Middle frontal gyrus (tissue), 1 donor: ENCODE data around the gene RPL19.

Experiments
- DNase-seq: peaks from one replicate; pipeline ENCODE4 v3.0.0-alpha.2; 2015; ENCODE audit warnings: low spot score; ENCODE audit errors: extremely low spot score

Gene RPL19

GRCh38 chr17:39223907-39224777, 24.1 kb downstream of the RPL19 start:
- DNase-seq, result no peak

GRCh38 chr17:39224778-39225307, 24.8 kb downstream of the RPL19 start:
- DNase-seq, result no peak

- no peak for DNase-seq
These were observed 25.4 kb downstream of the RPL19 start, which contains the start of gene STAC2 for GRCh38 chr17:39225308-39225958. TSS of gene STAC2 (minus strand) at chr17:39225945. CDS start at chr17:39225502, 443 bp downstream.

DNA sequence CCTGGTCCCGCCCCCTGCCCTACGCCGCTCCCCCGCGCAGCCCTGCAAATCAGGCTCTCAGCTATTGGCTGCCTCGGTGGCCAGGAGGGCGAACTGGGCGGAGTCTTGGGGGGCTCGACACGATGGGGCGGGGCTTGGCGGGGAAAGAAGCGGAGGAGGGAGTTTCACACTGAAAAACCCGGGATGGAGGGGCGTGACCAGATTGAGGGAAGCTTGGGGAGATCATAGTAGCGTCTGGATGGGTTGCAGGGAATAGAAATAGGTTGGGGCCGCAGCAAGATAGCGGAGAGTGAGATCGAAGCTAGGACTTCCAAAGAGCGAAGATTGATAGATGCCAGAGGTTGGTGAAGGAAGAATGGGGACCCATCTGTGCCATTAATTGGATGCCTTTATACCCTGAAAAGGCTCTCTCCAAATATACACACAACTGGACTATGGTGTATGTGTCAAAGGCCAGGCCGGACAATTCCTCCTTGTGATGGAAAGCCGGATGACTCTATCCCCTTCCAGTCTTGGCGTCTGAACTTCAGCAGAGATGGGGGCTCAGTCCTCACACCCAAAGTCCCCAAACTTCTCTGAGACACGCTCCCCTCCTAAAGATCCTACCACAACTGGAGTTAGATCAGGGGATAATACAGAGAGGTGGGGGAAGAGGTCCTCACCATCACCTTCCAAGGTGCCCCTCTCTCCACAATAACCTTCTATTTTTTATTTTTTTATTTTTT, 26.0 kb downstream of the RPL19 start:
- no peak for DNase-seq

GRCh38 chr17:39227364-39227919, 27.4 kb downstream of the RPL19 start:
- DNase-seq, result no peak

- DNase-seq, result no peak
These were observed 29.3 kb downstream of the RPL19 start for GRCh38 chr17:39229274-39229913.

DNA sequence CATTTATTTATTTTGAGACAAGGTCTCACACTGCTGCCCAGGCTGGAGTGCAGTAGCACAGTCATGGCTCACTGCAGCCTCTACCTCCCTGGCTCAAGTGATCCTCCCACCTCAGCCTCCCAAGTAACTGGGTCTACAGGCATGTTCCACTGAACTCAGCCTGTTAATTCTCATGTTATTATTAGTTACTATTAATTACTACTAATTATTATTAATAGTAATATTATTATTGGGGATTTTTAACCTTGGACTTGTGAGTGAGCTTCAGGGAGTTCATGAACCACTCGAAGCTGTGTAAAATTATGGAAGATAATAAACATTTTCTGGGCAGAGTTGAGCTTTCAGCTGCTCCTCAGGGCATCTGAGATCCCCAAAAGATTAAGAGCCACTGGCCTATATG, 30.3 kb downstream of the RPL19 start:
- DNase-seq, result no peak

DNA sequence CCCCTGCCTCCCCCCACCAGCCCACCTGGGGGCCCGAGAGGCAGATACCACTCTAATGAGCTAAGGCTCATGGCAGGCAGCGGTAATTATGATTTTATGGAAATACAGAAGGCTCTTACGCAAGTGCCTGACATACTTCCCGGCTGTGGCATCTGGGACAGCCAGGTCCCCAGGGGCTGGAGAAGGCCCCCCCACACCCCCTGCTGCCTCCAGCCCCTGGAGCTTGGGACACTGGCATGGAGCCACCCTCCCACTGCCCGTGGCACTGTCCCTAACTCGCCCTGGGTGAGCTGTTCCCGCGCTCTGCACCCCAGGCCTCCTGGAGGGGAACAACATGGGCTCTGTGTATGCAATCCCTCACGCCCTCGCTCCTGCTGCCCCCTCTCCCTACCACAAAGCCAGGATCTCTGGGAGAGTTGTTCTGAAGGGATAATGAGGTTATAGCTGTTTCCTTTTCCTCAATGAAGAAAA, 31.0 kb downstream of the RPL19 start:
- no peak for DNase-seq

DNA sequence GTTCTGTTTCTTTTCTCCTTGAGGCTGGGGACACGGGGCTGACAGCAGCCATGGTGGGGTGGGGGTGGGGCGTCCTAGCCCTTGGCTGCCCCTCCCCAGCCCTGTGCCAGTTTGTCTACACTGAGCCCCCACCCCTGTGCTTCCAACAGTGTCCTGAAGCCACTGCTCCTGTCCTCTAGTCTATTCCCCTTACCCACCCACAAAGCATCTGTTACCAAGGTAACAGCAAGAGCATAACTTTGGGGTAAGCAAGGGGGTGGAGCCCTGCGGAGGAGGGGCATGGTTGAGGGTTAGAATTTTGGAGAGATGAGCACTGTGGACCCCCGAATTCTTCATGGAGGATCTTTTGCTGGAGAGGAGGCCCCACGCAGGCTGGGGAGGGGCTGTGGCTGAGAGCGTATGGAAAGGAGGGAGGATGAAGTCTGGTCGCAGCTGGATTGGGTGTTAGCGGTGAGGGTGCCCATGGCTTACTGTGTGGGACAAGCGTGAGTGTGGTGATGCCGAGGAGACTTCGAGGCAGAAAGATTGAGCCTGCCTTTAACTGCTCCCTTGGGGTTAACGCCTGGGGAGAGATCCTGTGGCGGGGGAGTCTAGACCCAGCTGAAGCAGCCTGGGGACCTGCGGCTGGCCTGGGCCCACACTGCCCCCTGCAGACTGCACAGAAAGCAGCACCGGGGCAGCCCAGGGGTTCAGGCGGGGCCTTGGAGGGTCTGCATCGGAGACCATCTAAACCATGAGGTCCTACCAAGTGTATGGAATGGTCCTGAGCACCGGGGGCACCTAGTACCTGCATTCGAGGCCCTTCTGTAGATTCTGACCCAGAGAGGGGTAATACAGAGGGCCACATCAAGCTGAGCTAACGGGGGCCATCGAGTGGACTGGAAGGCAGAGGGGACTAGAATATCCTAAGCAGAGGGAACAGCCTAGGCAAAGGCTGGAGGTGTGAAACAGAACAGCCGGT, 31.8 kb downstream of the RPL19 start:
- DNase-seq, result no peak

DNA sequence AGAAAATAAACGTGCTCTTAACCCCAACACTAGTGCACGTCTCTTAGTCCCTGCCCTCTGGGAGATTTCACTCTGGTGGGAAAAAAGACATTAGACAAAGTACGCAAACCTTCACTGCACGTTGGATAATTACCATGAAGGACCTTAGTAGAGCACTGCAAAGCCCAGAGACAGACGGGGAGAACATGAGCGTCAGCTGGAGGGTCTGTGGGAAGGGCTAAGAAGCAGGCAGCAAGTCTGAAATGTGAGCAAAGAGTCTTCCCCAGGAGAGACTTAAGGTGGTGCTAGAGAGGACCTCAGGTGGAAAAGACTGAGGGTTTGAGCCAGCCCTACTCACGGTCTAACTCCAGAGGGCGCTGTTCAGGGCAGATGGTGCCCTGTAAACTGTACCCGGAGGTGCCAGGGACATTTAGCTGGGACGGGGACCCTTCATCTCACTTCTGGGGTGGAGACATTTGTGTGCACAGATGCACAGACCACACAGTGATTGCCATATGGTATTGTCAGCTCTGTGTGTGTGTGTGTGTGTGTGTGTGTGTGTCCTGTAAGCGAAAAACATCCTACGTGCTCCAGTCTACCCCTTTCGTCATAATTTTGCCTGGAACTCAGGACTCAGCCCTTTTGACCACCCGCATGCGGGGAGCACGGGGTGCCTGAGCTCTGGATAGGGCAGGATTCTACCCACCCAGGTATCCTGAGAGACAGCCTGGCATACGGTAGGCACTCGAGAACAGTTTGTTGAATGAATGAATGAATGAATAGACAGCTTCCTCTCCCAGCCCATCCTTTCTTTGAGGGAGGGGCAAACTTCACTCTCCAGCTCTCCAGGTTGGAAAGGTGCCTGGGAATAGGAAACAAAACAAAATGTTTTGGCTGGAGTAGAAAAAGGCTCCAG, 35.7 kb downstream of the RPL19 start:
- no peak for DNase-seq

- no peak for DNase-seq
These were observed 36.4 kb downstream of the RPL19 start for GRCh38 chr17:39236450-39236927.

DNA sequence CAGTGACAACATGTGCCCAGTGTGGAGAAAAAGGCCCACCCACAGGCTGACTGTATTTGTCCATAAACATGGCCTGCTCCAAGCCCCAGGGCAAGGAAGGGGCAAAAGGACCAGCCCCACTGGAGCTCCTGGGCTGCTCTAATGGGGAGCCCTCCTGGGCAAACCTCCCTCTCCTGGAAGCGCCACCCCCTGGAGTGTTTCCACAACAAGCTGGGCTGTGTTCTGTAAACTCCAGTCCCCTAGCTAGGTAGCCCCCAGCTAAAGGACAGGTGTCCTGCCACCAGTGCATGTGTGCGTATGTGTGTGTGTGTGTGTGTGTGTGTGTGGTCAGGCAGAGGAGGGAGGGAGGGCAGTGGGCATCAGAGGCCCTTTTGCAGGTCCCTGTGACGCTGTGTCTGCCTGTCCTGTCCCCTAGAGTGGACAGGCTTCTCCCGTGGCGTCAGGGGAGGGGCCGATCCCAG, 36.9 kb downstream of the RPL19 start:
- DNase-seq, result no peak

GRCh38 chr17:39237586-39237985, 37.5 kb downstream of the RPL19 start:
- DNase-seq, result no peak

- DNase-seq, result no peak
These were observed 38.4 kb downstream of the RPL19 start for GRCh38 chr17:39238311-39238972.

- no peak for DNase-seq
These were observed 39.7 kb downstream of the RPL19 start for GRCh38 chr17:39239640-39240314.

GRCh38 chr17:39240631-39241030, 40.5 kb downstream of the RPL19 start:
- no peak for DNase-seq

GRCh38 chr17:39243155-39243554, 43.1 kb downstream of the RPL19 start:
- no peak for DNase-seq
